ENCODE results near the gene UBTF.
"Not testable (repeated sequence)": the region's sequence is repeated elsewhere in the genome, so short reads cannot be mapped to it uniquely, and the experiment has no call there.

Gene UBTF

GRCh38 chr17:44247440-44247841, 28.0 kb upstream of the UBTF start:
- DNase-seq, result no peak

GRCh38 chr17:44241106-44241624, 21.7 kb upstream of the UBTF start:
- no peak for DNase-seq

- not testable (repeated sequence) for DNase-seq
Observed at GRCh38 chr17:44237886-44238285, 18.4 kb upstream of the UBTF start.

GRCh38 chr17:44236444-44236991, 17.0 kb upstream of the UBTF start:
- DNase-seq, result no peak

- no peak for DNase-seq
Observed at GRCh38 chr17:44235583-44235936, 16.1 kb upstream of the UBTF start.

- no peak for DNase-seq
Observed at GRCh38 chr17:44233582-44233981, 14.1 kb upstream of the UBTF start.

- DNase-seq, result no peak
Observed at GRCh38 chr17:44232061-44232460, 12.6 kb upstream of the UBTF start.

- DNase-seq, result no peak
Observed at GRCh38 chr17:44230140-44230539, 10.7 kb upstream of the UBTF start.

GRCh38 chr17:44229090-44229489, 9.6 kb upstream of the UBTF start:
- no peak for DNase-seq

GRCh38 chr17:44223541-44224071, 4.1 kb upstream of the UBTF start:
- DNase-seq, result no peak

GRCh38 chr17:44222112-44222869, 2.8 kb upstream of the UBTF start:
- DNase-seq, result no peak

- DNase-seq, result no peak
Observed at GRCh38 chr17:44221862-44222111, 2.3 kb upstream of the UBTF start.

- DNase-seq, result peak; percentile 58
Observed at GRCh38 chr17:44221084-44221861, 1.8 kb upstream of the UBTF start.

- peak; percentile 57 for DNase-seq
Observed at GRCh38 chr17:44220213-44221083, 973 bp upstream of the UBTF start.

GRCh38 chr17:44219108-44219615, 313 bp downstream of the UBTF start:
- no peak for DNase-seq

- peak; percentile 86 for DNase-seq
Observed at GRCh38 chr17:44218344-44219107, 949 bp downstream of the UBTF start.

GRCh38 chr17:44217738-44218343, 1.6 kb downstream of the UBTF start:
- DNase-seq, result no peak

GRCh38 chr17:44216694-44217093, 2.8 kb downstream of the UBTF start:
- no peak for DNase-seq

GRCh38 chr17:44216173-44216572, 3.3 kb downstream of the UBTF start:
- DNase-seq, result no peak

- no peak for DNase-seq
Observed at GRCh38 chr17:44214896-44215295, 4.6 kb downstream of the UBTF start.

GRCh38 chr17:44214230-44214494, 5.3 kb downstream of the UBTF start:
- no peak for DNase-seq
